HepG2 (cell line): ENCODE data around the gene THOP1. TPM values are rescaled to one million over a fixed set of nuclear protein-coding genes. Genes with fewer than 3 reads are reported as not detected.

Experiments
- ATAC-seq: fragments of 200-7000 bp; cut with Tn5 transposase; 3 replicates; pipeline ENCODE4 v1.9.1; 2020; ENCODE audit warnings: mild to moderate bottlenecking, moderate library complexity
- BruUV-seq: library from RNA; stranded (reverse); fragments of 400-500 nt; replicated peaks from 2 replicates; lab custom pipeline; 2021; lab: Mats Ljungman, UMichigan
- CTCF ChIA-PET: fragments of 300-600 bp; formaldehyde crosslinking; extraction: SDS; loops from one replicate; lab custom pipeline; 2021; ENCODE audit warnings: low total read pairs, inconsistent platforms, low intra/inter-chr PET ratio; lab: Yijun Ruan, JAX
- POLR2A ChIA-PET: fragments of 350-600 bp; sonication (Branson Sonifier 250); formaldehyde crosslinking; loops from one replicate; lab custom pipeline; 2020; ENCODE audit warnings: antibody characterized with exemption, inconsistent platforms; lab: Yijun Ruan, JAX
- DNase-seq: peaks from one replicate; pipeline ENCODE4 v3.0.0-alpha.2; 2015; ENCODE audit warnings: low spot score
- FAIRE-seq: peaks from 3 replicates; lab custom pipeline; 2011; peaks lifted over from hg19 to GRCh38; lab: Jason Lieb, UNC
- H2AFZ ChIP-seq: one replicate; pipeline ENCODE4 v1.6.1; 2011; ENCODE audit warnings: low read length, inconsistent platforms
- H3K27ac ChIP-seq: fragments of 300-600 bp; 3 replicates; pipeline ENCODE4 v1.8.0; 2011; ENCODE audit warnings: mixed run types, mild to moderate bottlenecking, mixed read lengths, low read length, inconsistent platforms; ENCODE audit not compliant: insufficient read depth; ENCODE audit errors: extremely low read length
- H3K27me3 ChIP-seq, 2 experiments: fragments of 200-600 bp in 1 of 2; 2 replicates in 1 of 2; 3 replicates in 1 of 2; pipeline versions ENCODE4 v1.6.0 to v1.8.0; 2011; ENCODE audit warnings: low read length in 2 of 2, mild to moderate bottlenecking in 2 of 2, moderate library complexity in 2 of 2, inconsistent platforms in 1 of 2; ENCODE audit not compliant: insufficient read depth in 2 of 2, control insufficient read depth in 1 of 2
- H3K36me3 ChIP-seq, 2 experiments: fragments of 200-600 bp in 1 of 2; replicated peaks in 1 of 2; 2 replicates in 1 of 2; 3 replicates in 1 of 2; pipeline versions ENCODE4 v1.5.1 to v1.8.0; 2011; ENCODE audit warnings: low read length in 2 of 2, inconsistent platforms in 1 of 2; ENCODE audit not compliant: insufficient read depth in 2 of 2, control insufficient read depth in 1 of 2
- H3K4me1 ChIP-seq: 2 replicates; pipeline ENCODE4 v1.5.1; 2012; ENCODE audit warnings: low read length, inconsistent platforms; ENCODE audit not compliant: insufficient read depth
- H3K4me2 ChIP-seq: 2 replicates; pipeline ENCODE4 v1.6.0; 2011; ENCODE audit warnings: low read depth, low read length, inconsistent platforms
- H3K4me3 ChIP-seq, 3 experiments: fragments of 200-600 bp in 1 of 3; sonication (generic), shearing (Covaris generic) in 1 of 3; replicated peaks in 1 of 3; 2 replicates each; pipeline ENCODE4 v1.5.1; 2011 to 2016; ENCODE audit warnings: low read length in 3 of 3, inconsistent platforms in 2 of 3, low read depth in 2 of 3, mild to moderate bottlenecking in 2 of 3, control low read depth in 1 of 3, mixed read lengths in 1 of 3; ENCODE audit not compliant: insufficient read depth in 1 of 3
- H3K79me2 ChIP-seq: one replicate; pipeline ENCODE4 v1.6.1; 2011; ENCODE audit warnings: low read length, inconsistent platforms; ENCODE audit not compliant: insufficient read depth
- H3K9ac ChIP-seq: 2 replicates; pipeline ENCODE4 v1.6.0; 2011; ENCODE audit warnings: mild to moderate bottlenecking, low read depth, low read length, inconsistent platforms; ENCODE audit not compliant: insufficient read depth
- H3K9me3 ChIP-seq: 2 replicates; pipeline ENCODE4 v1.5.1; 2012; ENCODE audit warnings: mild to moderate bottlenecking, low read length
- H4K20me1 ChIP-seq: 2 replicates; pipeline ENCODE4 v1.6.0; 2011; ENCODE audit warnings: inconsistent platforms, mild to moderate bottlenecking, low read length, moderate library complexity; ENCODE audit not compliant: insufficient read depth
- AGO2 ChIP-seq: fragments of 200-400 bp; formaldehyde crosslinking; optimal IDR thresholded peaks from 2 replicates; pipeline ENCODE3; 2017; ENCODE audit warnings: mild to moderate bottlenecking, low read depth, low read length, moderate library complexity
- RBFOX2 ChIP-seq: fragments of 200-400 bp; formaldehyde crosslinking; IDR thresholded peaks from 2 replicates; pipeline ENCODE4 v1.6.1; 2017; ENCODE audit warnings: low read depth, mild to moderate bottlenecking, low read length
- RNF219 ChIP-seq: sonication (generic); formaldehyde crosslinking; IDR thresholded peaks from 2 replicates; pipeline ENCODE4 v1.5.0; 2020; ENCODE audit warnings: mild to moderate bottlenecking, missing genetic modification reagents
- ZNF570 ChIP-seq: sonication (generic); formaldehyde crosslinking; IDR thresholded peaks from 2 replicates; pipeline ENCODE4 v1.4.0; 2020; ENCODE audit warnings: mild to moderate bottlenecking, missing genetic modification reagents, borderline replicate concordance
- WGBS: methylation state at CpG from one replicate; pipeline ENCODE4 v1.1.6; 2017; ENCODE audit warnings: low lambda C conversion rate; 5-methylcytosine and 5-hydroxymethylcytosine counted together
- in situ Hi-C: cut with HindIII; loops from 2 replicates; pipeline ENCODE4 v1.10.0; 2017; ENCODE audit warnings: low pct_unique_long_range_greater_than_20kb; ENCODE audit not compliant: extremely low pct_ligation_motif_present
- intact Hi-C: fragments of 100-400 bp; cut with micrococcal nuclease; formaldehyde crosslinking; loops from one replicate; pipeline ENCODE4 v1.10.0; 2022; ENCODE audit not compliant: unreplicated experiment
- polyA plus RNA-seq, 8 experiments: library from polyadenylated mRNA; depleted of rRNA in 3 of 8; stranded (reverse) in 7 of 8; unstranded in 1 of 8; fragments of >200 nt; fragmentation: Illumina TruSeq in 4 of 8; extraction: Trizol in 4 of 8; gene quantifications; 2 replicates each; pipeline versions ENCODE4 v1.2.1 to v1.2.3, GENCODE V29; 2011 to 2016; ENCODE audit warnings: low read depth in 4 of 8, missing spikeins in 1 of 8, mixed read lengths in 1 of 8; ENCODE audit not compliant: insufficient read depth in 1 of 8
- total RNA-seq, 5 experiments: library from RNA; depleted of rRNA; stranded (reverse); fragments of >200 nt; fragmentation: Illumina TruSeq; extraction: Trizol; gene quantifications; 2 replicates each; pipeline ENCODE4 v1.2.3, GENCODE V29; 2016; ENCODE audit warnings: low read depth in 1 of 5

The THOP1 gene
- total and polyA plus RNA-seq, 2 of the 13 experiments (the other 11 are each of a cell fraction or from before 2014, with no cell fraction given): 74.4 to 116 TPM

GRCh38 chr19:2799273-2800020, 14.1 kb downstream of the THOP1 start:
- in situ Hi-C loops (no loop called here), intact Hi-C loops (no loop called here)
- no peak overlapping the region for H3K9ac ChIP-seq
- ChIA-PET POLR2A (interaction anchor here (1.1 to 1.2 kb wide), 2 partner anchors 12 to 68 kb away, joined by 3 read pairs; partner anchors contain the start of gene ZNF556), CTCF (no interaction called here)
- BruUV-seq: no TSS peak
- H3K4me2 ChIP-seq: no peak overlapping the region
- no peaks in the 10 kb centered on the region for H3K4me1 ChIP-seq
- TF ChIP-seq RNF219 (CRISPR knock-in tag) (no peak), AGO2 (peak; percentile 18)
- H2AFZ ChIP-seq: no peak overlapping the region
- FAIRE-seq (no peak), ATAC-seq (no peak), DNase-seq (no peak)
- H3K79me2 ChIP-seq: no peaks in the 10 kb centered on the region
- no peak overlapping the region for H3K27ac ChIP-seq
- no peaks in the 10 kb centered on the region for H4K20me1 ChIP-seq
- no peaks in the 10 kb centered on the region for H3K9me3 ChIP-seq
- H3K36me3 ChIP-seq: peaks cover 33 to 77% of the 10 kb centered on the region in 2 experiments; a peak in 4 of 5 replicates
- H3K27me3 ChIP-seq: no peaks in the 10 kb centered on the region
- no peak overlapping the region for H3K4me3 ChIP-seq
- 98% methylated on average over 40 of the region's 41 CpGs for WGBS

DNA sequence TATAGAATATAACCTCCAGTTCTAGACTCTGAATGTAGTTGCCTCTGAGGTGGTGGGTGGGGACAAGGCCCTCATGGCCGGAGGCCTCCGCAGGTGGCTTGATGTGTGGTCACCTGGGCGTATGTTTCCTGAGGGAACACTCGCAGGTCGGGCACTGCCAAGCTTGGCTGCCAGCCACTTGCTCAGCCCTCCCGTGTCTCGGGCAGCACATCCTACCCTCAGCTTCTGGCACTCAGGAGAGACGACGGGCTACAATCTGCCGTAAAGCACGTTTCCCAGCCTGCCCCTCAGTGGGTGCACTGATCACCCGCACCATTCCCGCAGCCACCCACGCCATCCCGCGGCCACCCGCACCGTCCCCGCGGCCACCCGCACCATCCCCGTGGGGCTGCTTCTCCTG, 15.2 kb downstream of the THOP1 start:
- CTCF ChIA-PET: no interaction called here
- Histone ChIP-seq H3K36me3 (peaks cover 29 to 77% of the 10 kb centered on the region in 2 experiments; a peak in 4 of 5 replicates), H3K27ac (no peak overlapping the region), H4K20me1 (no peaks in the 10 kb centered on the region), H3K79me2 (no peaks in the 10 kb centered on the region), H3K4me1 (no peaks in the 10 kb centered on the region), H3K9ac (no peak overlapping the region), H2AFZ (no peak overlapping the region), H3K27me3 (no peaks in the 10 kb centered on the region), H3K9me3 (no peaks in the 10 kb centered on the region), H3K4me3 (no peak overlapping the region), H3K4me2 (no peak overlapping the region)
- FAIRE-seq: no peak
- in situ Hi-C loops (no loop called here), intact Hi-C loops (no loop called here)
- no peak for ATAC-seq
- BruUV-seq: no TSS peak
- WGBS: 99% methylated on average over 20 of the region's 22 CpGs
- POLR2A ChIA-PET: interaction anchor here (1.1 kb wide), 1 partner anchor 67 kb away, joined by 3 read pairs; the partner anchor contains the start of gene ZNF556
- no peak for TF ChIP-seq ZNF570 (CRISPR knock-in tag)
- 0 out of 2 replicates have a peak, but pooled peaks have one; percentile 22 for TF ChIP-seq RBFOX2
- DNase-seq: no peak
